Activated T-helper 2 cell treated with anti-CD3 and anti-CD28 coated beads, Interferon-gamma antibody, Interleukin-2, Interleukin-4, amounts not matched to agents 10 μg/mL and 5 μg/mL and 100 μg/mL, durations not matched to agents 14 hours and 24 hours and 36 hours (primary cell): ENCODE measurements around the gene TUBB3. TPM values are rescaled to one million over a fixed set of nuclear protein-coding genes. Genes with fewer than 3 reads are reported as not detected.
"Not testable (repeated sequence)": the region's sequence is repeated elsewhere in the genome, so short reads cannot be mapped to it uniquely, and the experiment has no call there.

Experiments used
- DNase-seq: peaks from one replicate; pipeline ENCODE4 v3.0.0; 2021; ENCODE audit warnings: low spot score
- H3K27ac Mint-ChIP-seq: one replicate; pipeline ENCODE4 v1.8.0; 2021; ENCODE audit warnings: mixed read lengths
- H3K27me3 Mint-ChIP-seq: one replicate; pipeline ENCODE4 v1.8.0; 2021; ENCODE audit warnings: low read depth, mixed read lengths
- H3K36me3 Mint-ChIP-seq: one replicate; pipeline ENCODE4 v1.8.0; 2021; ENCODE audit warnings: low read depth, mixed read lengths
- H3K4me1 Mint-ChIP-seq: one replicate; pipeline ENCODE4 v1.8.0; 2021; ENCODE audit warnings: low read depth, mixed read lengths
- H3K4me3 Mint-ChIP-seq: one replicate; pipeline ENCODE4 v1.8.0; 2021; ENCODE audit warnings: low read depth, mild to moderate bottlenecking, moderate library complexity, mixed read lengths
- H3K9me3 Mint-ChIP-seq: one replicate; pipeline ENCODE4 v1.8.0; 2021; ENCODE audit warnings: mixed read lengths
- intact Hi-C: fragments of 100-400 bp; cut with micrococcal nuclease; formaldehyde crosslinking; loops from one replicate; pipeline ENCODE4 v1.15.1; 2023
- total RNA-seq: library from RNA; stranded (reverse); gene quantifications from 2 replicates; pipeline ENCODE4 v1.2.3, GENCODE V29; 2022

The TUBB3 gene
- total RNA-seq, 1 donor from 2014 or later = 2.9 TPM

DNA sequence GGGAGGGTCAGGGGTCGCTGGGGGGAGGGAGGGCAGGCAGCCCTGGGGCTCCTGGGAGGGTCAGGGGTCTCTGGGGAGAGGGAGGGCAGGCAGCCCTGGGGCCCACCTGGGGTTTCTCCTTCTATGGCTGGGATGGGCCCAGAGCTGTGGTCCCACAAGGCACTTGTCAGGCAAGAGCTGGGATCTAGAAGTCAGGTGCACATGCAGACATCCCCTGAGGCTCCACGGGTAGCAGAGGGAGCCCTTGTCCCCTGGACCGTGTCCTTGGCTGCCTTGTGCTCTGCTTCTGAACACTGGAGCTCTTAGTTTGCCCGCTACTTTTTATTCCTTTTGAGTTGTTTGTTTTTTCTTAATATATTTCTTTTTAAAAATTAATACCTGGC is 1.8 kb downstream of the TUBB3 start:
- Mint-ChIP-seq H3K27me3 (peaks cover 18% of the 10 kb centered on the region), H3K4me3 (no peak overlapping the region), H3K4me1 (peaks cover 19% of the 10 kb centered on the region), H3K9me3 (no peaks in the 10 kb centered on the region), H3K27ac (no peak overlapping the region), H3K36me3 (no peaks in the 10 kb centered on the region)
- no peak for DNase-seq
- intact Hi-C loops = loop anchor here (10.0 kb wide), 1 partner anchor 90 kb away; no protein-coding TSS in a partner anchor

DNA sequence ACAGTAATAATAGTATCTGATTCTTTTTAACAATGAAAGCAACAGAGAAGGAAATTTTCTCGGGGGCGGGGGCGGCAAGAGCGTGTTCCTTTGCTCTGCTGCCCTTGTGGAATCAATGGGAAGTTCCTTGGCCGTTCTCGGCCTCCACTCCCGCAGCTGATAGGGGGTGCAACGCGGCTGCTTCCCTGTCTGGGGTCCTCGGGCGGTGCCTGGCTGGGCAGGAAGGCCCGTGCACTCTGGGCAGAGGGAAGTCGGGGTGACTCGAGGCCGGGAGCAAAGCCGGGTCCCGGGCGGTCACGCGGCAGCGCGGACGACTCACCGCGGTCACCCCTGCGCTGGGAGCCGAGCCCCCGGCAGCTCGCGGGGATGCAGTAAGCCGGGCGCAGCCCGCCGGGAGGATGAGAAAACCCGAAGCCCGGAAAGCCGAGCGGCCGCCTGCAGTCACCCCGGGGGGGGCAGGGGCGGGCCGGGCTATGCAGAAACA is 2.5 kb downstream of the TUBB3 start:
- Mint-ChIP-seq H3K27me3 (peaks cover 15% of the 10 kb centered on the region), H3K4me1 (peaks cover 16% of the 10 kb centered on the region), H3K4me3 (peak overlapping the region; percentile 33), H3K27ac (no peak overlapping the region), H3K9me3 (no peaks in the 10 kb centered on the region), H3K36me3 (no peaks in the 10 kb centered on the region)
- no peak for DNase-seq
- intact Hi-C loops = loop anchor here (10.0 kb wide), 1 partner anchor 91 kb away; no protein-coding TSS in a partner anchor

DNA sequence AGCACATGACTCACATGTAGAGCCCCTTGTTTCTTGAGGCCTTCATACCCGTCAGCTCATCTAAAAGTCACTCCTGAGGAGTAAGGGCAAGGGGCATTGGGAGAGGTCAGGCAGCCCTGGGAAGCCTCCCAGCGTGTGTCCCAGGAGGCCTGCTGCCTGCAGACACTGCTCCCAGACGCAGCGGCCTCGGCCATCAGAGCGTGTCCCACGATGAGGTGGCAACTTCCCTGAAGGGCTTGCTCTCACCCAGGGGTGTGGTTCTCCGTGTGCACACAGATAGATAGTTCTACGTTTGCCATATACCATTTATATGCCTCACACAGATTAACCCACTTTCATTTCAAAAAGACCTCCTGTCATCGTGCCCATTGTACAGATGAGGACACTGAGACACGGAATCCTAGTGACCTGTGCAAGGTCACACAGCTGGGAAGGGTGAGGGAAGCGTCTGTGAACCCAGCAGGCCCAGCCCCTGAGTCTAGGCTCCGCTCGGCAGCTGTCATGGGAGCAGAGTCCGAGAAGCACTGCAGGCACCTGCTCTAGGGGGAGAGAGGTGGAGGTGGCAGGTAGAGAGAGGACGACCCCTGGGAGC is 8.3 kb downstream of the TUBB3 start:
- intact Hi-C loops = no loop called here
- H3K4me1 Mint-ChIP-seq = no peaks in the 10 kb centered on the region

DNA sequence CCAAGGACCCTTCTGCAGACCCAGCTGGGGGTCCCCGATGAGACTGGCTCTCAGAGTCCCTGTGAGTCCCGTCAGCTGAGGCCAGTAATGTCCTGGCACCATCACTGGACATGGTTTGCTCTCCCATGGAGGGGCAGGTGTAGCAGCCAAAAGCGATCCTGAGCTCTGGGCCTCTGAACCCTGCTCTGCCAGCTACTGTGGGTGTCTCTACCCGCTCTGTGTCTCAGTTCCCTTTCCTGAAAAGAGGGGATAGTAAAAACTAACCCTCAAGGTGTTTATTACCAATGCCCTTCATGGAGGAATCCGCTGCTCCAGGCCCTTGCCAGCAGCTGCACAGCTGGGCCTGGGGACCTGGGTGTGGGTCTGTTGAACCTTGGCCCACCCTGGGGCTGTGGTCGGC is 8.8 kb downstream of the TUBB3 start:
- no peak for DNase-seq
- Mint-ChIP-seq H3K4me3 (no peak overlapping the region), H3K27me3 (no peaks in the 10 kb centered on the region), H3K4me1 (no peaks in the 10 kb centered on the region), H3K9me3 (no peaks in the 10 kb centered on the region), H3K27ac (no peak overlapping the region), H3K36me3 (no peaks in the 10 kb centered on the region)
- intact Hi-C loops = no loop called here

More for the DNA sequence above, 8.3 kb downstream of the TUBB3 start:
- DNase-seq = no peak
- no peaks in the 10 kb centered on the region for H3K36me3 Mint-ChIP-seq
- no peak overlapping the region for H3K4me3 Mint-ChIP-seq
- no peaks in the 10 kb centered on the region for H3K27me3 Mint-ChIP-seq
- no peaks in the 10 kb centered on the region for H3K9me3 Mint-ChIP-seq
- H3K27ac Mint-ChIP-seq = no peak overlapping the region

DNA sequence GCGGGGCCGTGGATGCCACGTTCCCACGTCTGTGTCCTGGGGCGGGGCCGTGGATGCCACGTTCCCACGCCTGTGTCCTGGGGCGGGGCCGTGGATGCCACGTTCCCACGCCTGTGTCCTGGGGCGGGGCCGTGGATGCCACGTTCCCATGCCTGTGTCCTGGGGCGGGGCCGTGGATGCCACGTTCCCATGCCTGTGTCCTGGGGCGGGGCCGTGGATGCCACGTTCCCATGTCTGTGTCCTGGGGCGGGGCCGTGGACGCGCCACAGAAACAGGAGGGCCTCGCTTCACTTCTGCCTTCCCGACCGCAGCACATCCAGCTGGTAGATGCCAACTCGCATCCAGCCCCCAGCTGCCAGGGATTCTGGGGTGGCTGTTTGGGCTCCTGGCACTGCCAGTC is 10.9 kb downstream of the TUBB3 start:
- H3K36me3 Mint-ChIP-seq, H3K4me1 Mint-ChIP-seq, H3K9me3 Mint-ChIP-seq, DNase-seq, H3K27me3 Mint-ChIP-seq, H3K27ac Mint-ChIP-seq, H3K4me3 Mint-ChIP-seq, intact Hi-C loops: not testable (repeated sequence)

DNA sequence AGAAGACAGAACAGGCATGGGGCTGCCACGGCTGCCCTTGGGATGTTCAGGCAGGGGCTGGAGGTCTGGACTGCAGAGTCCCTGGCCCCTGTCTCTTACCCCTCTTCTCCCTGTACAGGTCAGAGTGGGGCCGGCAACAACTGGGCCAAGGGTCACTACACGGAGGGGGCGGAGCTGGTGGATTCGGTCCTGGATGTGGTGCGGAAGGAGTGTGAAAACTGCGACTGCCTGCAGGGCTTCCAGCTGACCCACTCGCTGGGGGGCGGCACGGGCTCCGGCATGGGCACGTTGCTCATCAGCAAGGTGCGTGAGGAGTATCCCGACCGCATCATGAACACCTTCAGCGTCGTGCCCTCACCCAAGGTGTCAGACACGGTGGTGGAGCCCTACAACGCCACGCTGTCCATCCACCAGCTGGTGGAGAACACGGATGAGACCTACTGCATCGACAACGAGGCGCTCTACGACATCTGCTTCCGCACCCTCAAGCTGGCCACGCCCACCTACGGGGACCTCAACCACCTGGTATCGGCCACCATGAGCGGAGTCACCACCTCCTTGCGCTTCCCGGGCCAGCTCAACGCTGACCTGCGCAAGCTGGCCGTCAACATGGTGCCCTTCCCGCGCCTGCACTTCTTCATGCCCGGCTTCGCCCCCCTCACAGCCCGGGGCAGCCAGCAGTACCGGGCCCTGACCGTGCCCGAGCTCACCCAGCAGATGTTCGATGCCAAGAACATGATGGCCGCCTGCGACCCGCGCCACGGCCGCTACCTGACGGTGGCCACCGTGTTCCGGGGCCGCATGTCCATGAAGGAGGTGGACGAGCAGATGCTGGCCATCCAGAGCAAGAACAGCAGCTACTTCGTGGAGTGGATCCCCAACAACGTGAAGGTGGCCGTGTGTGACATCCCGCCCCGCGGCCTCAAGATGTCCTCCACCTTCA is 11.7 kb downstream of the TUBB3 start:
- no peak overlapping the region for H3K4me3 Mint-ChIP-seq
- no peaks in the 10 kb centered on the region for H3K36me3 Mint-ChIP-seq
- H3K27ac Mint-ChIP-seq = no peak overlapping the region
- intact Hi-C loops = no loop called here
- no peaks in the 10 kb centered on the region for H3K4me1 Mint-ChIP-seq
- H3K27me3 Mint-ChIP-seq = peaks cover 2% of the 10 kb centered on the region
- no peaks in the 10 kb centered on the region for H3K9me3 Mint-ChIP-seq
- DNase-seq = no peak

DNA sequence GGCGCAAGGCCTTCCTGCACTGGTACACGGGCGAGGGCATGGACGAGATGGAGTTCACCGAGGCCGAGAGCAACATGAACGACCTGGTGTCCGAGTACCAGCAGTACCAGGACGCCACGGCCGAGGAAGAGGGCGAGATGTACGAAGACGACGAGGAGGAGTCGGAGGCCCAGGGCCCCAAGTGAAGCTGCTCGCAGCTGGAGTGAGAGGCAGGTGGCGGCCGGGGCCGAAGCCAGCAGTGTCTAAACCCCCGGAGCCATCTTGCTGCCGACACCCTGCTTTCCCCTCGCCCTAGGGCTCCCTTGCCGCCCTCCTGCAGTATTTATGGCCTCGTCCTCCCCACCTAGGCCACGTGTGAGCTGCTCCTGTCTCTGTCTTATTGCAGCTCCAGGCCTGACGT is 12.5 kb downstream of the TUBB3 start:
- H3K27ac Mint-ChIP-seq, DNase-seq, H3K27me3 Mint-ChIP-seq, intact Hi-C loops, H3K36me3 Mint-ChIP-seq, H3K4me3 Mint-ChIP-seq, H3K9me3 Mint-ChIP-seq, H3K4me1 Mint-ChIP-seq: not testable (repeated sequence)

DNA sequence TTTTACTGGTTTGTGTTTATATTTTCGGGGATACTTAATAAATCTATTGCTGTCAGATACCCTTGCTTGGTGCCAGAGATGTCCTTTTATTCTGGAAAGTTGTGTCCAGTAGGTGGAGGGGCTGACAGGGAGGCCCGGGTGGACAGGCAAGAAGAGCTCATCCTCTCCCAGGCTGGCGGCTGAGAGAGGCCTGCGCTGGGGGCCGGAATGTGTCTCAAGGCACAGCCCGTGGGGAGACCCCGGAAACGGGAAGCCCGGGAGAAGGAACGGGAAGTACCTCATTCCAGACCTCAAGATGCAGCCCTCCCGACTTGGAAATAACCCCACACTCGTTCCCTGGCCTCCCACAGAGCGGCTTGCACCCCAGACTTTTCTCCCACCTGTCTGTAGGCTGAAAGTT is 12.9 kb downstream of the TUBB3 start:
- Mint-ChIP-seq H3K27me3 (peaks cover 2% of the 10 kb centered on the region), H3K27ac (no peak overlapping the region), H3K9me3 (no peaks in the 10 kb centered on the region), H3K4me1 (no peaks in the 10 kb centered on the region), H3K36me3 (no peaks in the 10 kb centered on the region), H3K4me3 (no peak overlapping the region)
- no peak for DNase-seq
- intact Hi-C loops = no loop called here

DNA sequence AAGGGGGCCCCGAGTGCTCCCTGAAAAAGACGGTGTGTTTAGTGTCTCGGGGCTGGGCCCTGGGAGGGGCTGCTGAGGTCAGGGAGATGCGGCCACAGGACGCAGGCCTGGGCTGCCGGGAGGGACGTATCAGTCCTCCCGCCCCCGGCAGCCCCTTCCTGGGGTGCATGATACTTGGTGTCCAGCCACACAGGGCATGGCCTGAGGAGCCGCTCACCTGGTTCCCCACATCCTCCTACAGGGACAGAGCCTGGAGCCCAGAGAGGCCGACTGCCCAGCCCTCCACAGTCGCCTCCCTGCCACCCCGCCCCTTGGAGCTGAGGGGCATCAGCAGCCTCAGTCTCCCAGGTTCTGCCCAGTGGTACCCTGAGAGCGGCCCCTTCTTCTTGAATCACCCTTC is 13.4 kb downstream of the TUBB3 start:
- Mint-ChIP-seq H3K36me3 (no peaks in the 10 kb centered on the region), H3K27ac (no peak overlapping the region), H3K27me3 (peaks cover 2% of the 10 kb centered on the region), H3K4me3 (no peak overlapping the region), H3K4me1 (no peaks in the 10 kb centered on the region), H3K9me3 (no peaks in the 10 kb centered on the region)
- intact Hi-C loops = no loop called here
- no peak for DNase-seq

DNA sequence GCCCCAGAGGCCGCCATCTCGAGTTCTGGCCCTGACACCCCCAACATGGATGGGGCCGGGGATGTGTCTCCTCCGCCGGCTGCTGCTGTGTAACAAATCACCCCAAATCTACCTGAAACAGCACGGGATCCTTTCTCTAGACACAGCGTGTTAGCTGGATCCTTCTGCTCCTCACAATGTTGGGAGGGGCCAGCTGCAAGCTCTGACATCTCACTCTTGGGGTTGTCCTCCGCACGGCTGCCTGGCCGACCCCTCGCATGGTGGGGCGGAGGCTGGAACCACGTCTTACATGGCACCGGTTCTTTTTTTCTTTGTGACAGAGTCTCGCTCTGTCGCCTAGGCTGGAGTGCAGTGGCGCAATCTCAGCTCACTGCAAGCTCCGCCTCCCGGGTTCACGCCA is 13.8 kb downstream of the TUBB3 start:
- no peak overlapping the region for H3K27ac Mint-ChIP-seq
- no peaks in the 10 kb centered on the region for H3K4me1 Mint-ChIP-seq
- no peak for DNase-seq
- H3K36me3 Mint-ChIP-seq = no peaks in the 10 kb centered on the region
- peaks cover 2% of the 10 kb centered on the region for H3K27me3 Mint-ChIP-seq
- no peak overlapping the region for H3K4me3 Mint-ChIP-seq
- intact Hi-C loops = no loop called here
- no peaks in the 10 kb centered on the region for H3K9me3 Mint-ChIP-seq

DNA sequence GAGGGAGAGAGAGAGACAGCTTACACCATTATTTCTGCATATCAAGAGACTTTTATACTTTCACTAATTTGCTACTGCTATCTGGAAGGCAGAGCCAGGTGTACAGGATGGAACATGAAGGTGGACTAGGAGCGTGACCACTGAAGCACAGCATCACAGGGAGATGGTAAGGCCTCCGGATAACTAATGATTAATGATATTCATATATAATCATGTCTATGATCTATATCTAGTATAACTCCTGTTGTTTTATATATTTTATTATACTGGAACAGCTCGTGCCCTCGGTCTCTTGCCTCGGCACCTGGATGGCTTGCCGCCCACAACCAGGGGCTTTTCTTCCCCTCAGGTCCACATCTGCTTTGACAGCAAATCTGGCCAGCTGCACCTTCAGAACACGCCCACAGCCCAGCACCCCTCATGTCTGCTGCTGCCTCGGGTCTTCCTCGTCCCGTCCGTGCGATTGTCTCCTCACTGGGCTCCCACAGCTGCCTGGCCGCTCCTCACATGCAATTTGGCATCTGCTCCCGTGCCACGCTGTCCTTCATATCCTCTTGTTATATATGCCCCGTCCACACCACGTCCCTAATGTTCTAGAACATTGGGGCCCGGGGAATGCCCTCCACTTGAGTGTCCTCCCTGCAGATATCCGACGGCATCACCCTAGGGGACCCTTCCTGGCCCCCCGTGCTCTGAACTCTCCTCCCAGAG is 15.2 kb downstream of the TUBB3 start:
- no peak overlapping the region for H3K27ac Mint-ChIP-seq
- H3K27me3 Mint-ChIP-seq = peaks cover 2% of the 10 kb centered on the region
- H3K9me3 Mint-ChIP-seq = no peaks in the 10 kb centered on the region
- no peaks in the 10 kb centered on the region for H3K36me3 Mint-ChIP-seq
- no peaks in the 10 kb centered on the region for H3K4me1 Mint-ChIP-seq
- intact Hi-C loops = no loop called here
- no peak overlapping the region for H3K4me3 Mint-ChIP-seq
- DNase-seq = no peak

DNA sequence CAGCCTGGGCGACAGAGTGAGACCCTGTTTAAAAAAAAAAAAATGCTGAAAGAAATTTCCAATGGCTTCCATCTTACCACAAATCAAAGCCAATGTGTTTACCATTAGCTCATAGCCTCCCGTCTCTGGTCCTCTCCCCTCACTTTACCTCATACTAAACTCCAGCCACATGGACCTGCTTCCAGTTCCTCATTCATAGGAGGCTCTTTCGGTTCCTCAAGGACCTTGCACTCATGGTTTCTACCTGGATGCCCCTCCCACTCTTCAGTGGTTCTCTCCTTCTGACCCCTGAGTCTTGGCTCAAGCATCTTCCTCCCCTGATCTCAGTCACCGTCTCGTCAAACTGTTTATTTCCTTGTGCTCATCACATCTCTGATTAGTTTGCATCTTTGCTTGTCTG is 21.6 kb downstream of the TUBB3 start:
- intact Hi-C loops = no loop called here
- DNase-seq = no peak

DNA sequence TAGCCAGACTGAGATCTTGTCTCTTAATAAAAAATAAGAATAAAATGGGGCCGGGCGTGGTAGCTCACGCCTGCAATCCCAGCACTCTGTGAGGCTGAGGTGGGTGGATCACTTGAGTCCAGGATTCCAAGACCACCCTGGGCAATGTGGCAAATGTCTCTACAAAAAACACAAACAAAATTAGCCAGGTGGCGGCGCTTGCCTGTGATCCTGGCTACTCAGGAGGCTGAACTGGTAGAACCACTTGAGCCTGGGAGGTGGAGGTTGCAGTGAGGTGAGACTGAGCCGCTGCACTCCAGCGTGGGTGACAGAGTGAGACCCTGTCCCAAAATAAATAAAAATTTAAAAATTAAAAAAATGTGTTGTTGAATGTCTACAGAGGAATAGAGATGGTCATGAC is 22.5 kb downstream of the TUBB3 start:
- intact Hi-C loops = no loop called here
- peaks cover 4% of the 10 kb centered on the region for H3K4me1 Mint-ChIP-seq
- H3K36me3 Mint-ChIP-seq = no peaks in the 10 kb centered on the region
- H3K27ac Mint-ChIP-seq = no peak overlapping the region
- no peak overlapping the region for H3K4me3 Mint-ChIP-seq
- H3K9me3 Mint-ChIP-seq = no peaks in the 10 kb centered on the region
- H3K27me3 Mint-ChIP-seq = peaks cover 35% of the 10 kb centered on the region
- no peak for DNase-seq

More for the DNA sequence above, 21.6 kb downstream of the TUBB3 start:
- Mint-ChIP-seq H3K9me3 (no peaks in the 10 kb centered on the region), H3K27ac (no peak overlapping the region), H3K4me1 (peaks cover 1% of the 10 kb centered on the region), H3K27me3 (peaks cover 29% of the 10 kb centered on the region), H3K4me3 (no peak overlapping the region), H3K36me3 (no peaks in the 10 kb centered on the region)
